IMR-90 (cell line): Measurements from ENCODE around the gene GARIN5A. TPM values are rescaled to one million over a fixed set of nuclear protein-coding genes. Genes with fewer than 3 reads are reported as not detected.
A peak's percentile ranks its signal among the peaks of the same experiment; 100 is the strongest.
"Not testable (repeated sequence)": the region's sequence is repeated elsewhere in the genome, so short reads cannot be mapped to it uniquely, and the experiment has no call there.

Source experiments
- ATAC-seq: fragments of 200-7000 bp; cut with Tn5 transposase; 2 replicates; pipeline ENCODE4 v1.9.1; 2020; ENCODE audit warnings: low read depth, mild to moderate bottlenecking, moderate library complexity
- BruUV-seq: library from RNA; stranded (reverse); fragments of 400-500 nt; replicated peaks from 2 replicates; lab custom pipeline; 2021; lab: Mats Ljungman, UMichigan
- CTCF ChIA-PET: fragments of 300-600 bp; formaldehyde crosslinking; extraction: SDS; loops from one replicate; lab custom pipeline; 2021; ENCODE audit warnings: antibody characterized with exemption; lab: Yijun Ruan, JAX
- POLR2A ChIA-PET: fragments of 300-600 bp; sonication (Branson Sonifier 250); formaldehyde crosslinking; loops from one replicate; lab custom pipeline; 2022; ENCODE audit warnings: antibody characterized with exemption; ENCODE audit not compliant: unreplicated experiment; lab: Charles Lee
- DNase-seq: peaks from one replicate; pipeline ENCODE4 v3.0.0; 2013
- H2AFZ ChIP-seq: replicated peaks from 2 replicates; pipeline ENCODE3; 2013; ENCODE audit warnings: low read length, mild to moderate bottlenecking; ENCODE audit not compliant: poor library complexity
- H2AK5ac ChIP-seq: 2 replicates; pipeline ENCODE4 v1.6.1; 2013; ENCODE audit warnings: low read depth, low read length, inconsistent platforms
- H2AK9ac ChIP-seq: replicated peaks from 2 replicates; pipeline ENCODE3; 2013; ENCODE audit warnings: mild to moderate bottlenecking, low read depth, low read length, moderate library complexity; ENCODE audit not compliant: poor library complexity
- H2BK120ac ChIP-seq: 2 replicates; pipeline ENCODE4 v1.6.1; 2013; ENCODE audit warnings: low read depth, low read length, inconsistent platforms
- H2BK15ac ChIP-seq: 3 replicates; pipeline ENCODE4 v1.6.1; 2013; ENCODE audit warnings: low read depth, low read length, inconsistent platforms
- H2BK20ac ChIP-seq: 2 replicates; pipeline ENCODE4 v1.6.1; 2013; ENCODE audit warnings: low read depth, mild to moderate bottlenecking, inconsistent platforms, low read length, moderate library complexity
- H2BK5ac ChIP-seq: 2 replicates; pipeline ENCODE4 v1.6.1; 2013; ENCODE audit warnings: mild to moderate bottlenecking, low read depth, low read length, inconsistent platforms; ENCODE audit not compliant: poor library complexity, severe bottlenecking
- H3K14ac ChIP-seq: replicated peaks from 2 replicates; pipeline ENCODE4 v1.6.1; 2013; ENCODE audit warnings: low read depth, low read length, inconsistent platforms
- H3K18ac ChIP-seq: 2 replicates; pipeline ENCODE4 v1.6.1; 2013; ENCODE audit warnings: low read depth, low read length, control low read depth
- H3K23ac ChIP-seq: 2 replicates; pipeline ENCODE4 v1.6.1; 2013; ENCODE audit warnings: low read depth, low read length, inconsistent platforms
- H3K27ac ChIP-seq: 2 replicates; pipeline ENCODE4 v1.5.1; 2013; ENCODE audit warnings: mild to moderate bottlenecking, control low read depth, low read length; ENCODE audit not compliant: insufficient read depth
- H3K27me3 ChIP-seq: 2 replicates; pipeline ENCODE4 v1.6.1; 2013; ENCODE audit warnings: low read length; ENCODE audit not compliant: control insufficient read depth, insufficient read depth
- H3K36me3 ChIP-seq: 2 replicates; pipeline ENCODE4 v1.6.1; 2013; ENCODE audit warnings: low read length, mixed read lengths; ENCODE audit not compliant: control insufficient read depth, insufficient read depth
- H3K4ac ChIP-seq: 2 replicates; pipeline ENCODE4 v1.6.1; 2013; ENCODE audit warnings: low read depth, low read length, inconsistent platforms
- H3K4me1 ChIP-seq: 2 replicates; pipeline ENCODE4 v1.6.1; 2013; ENCODE audit warnings: low read length, mixed read lengths; ENCODE audit not compliant: control insufficient read depth, insufficient read depth
- H3K4me2 ChIP-seq: 2 replicates; pipeline ENCODE4 v1.6.1; 2013; ENCODE audit warnings: low read depth, mild to moderate bottlenecking, control low read depth, low read length, moderate library complexity
- H3K4me3 ChIP-seq: 2 replicates; pipeline ENCODE4 v1.5.1; 2013; ENCODE audit warnings: low read depth, mild to moderate bottlenecking, control low read depth, low read length, moderate library complexity; ENCODE audit not compliant: insufficient read depth
- H3K56ac ChIP-seq: 2 replicates; pipeline ENCODE4 v1.6.1; 2013; ENCODE audit warnings: low read length, inconsistent platforms; ENCODE audit not compliant: insufficient read depth; ENCODE audit errors: extremely low read depth
- H3K79me1 ChIP-seq, 2 experiments: 2 replicates each; pipeline ENCODE4 v1.6.1; 2013; ENCODE audit warnings: low read length in 2 of 2, inconsistent platforms in 1 of 2, low read depth in 1 of 2
- H3K9ac ChIP-seq: 2 replicates; pipeline ENCODE4 v1.6.1; 2013; ENCODE audit warnings: low read depth, low read length, control low read depth
- H3K9me1 ChIP-seq: 2 replicates; pipeline ENCODE4 v1.6.1; 2013; ENCODE audit warnings: low read length, inconsistent platforms; ENCODE audit not compliant: insufficient read depth
- H3K9me3 ChIP-seq: 2 replicates; pipeline ENCODE4 v1.6.1; 2013; ENCODE audit warnings: low read length; ENCODE audit not compliant: control insufficient read depth, insufficient read depth
- H4K20me1 ChIP-seq: 2 replicates; pipeline ENCODE4 v1.6.1; 2013; ENCODE audit warnings: low read length, inconsistent platforms; ENCODE audit not compliant: insufficient read depth
- H4K5ac ChIP-seq: 2 replicates; pipeline ENCODE4 v1.6.1; 2013; ENCODE audit warnings: mild to moderate bottlenecking, low read depth, low read length, control low read depth
- H4K8ac ChIP-seq, 2 experiments: 2 replicates each; pipeline ENCODE4 v1.6.1; 2013; ENCODE audit warnings: low read depth in 2 of 2, low read length in 2 of 2, control low read depth in 1 of 2, inconsistent platforms in 1 of 2
- H4K91ac ChIP-seq: 2 replicates; pipeline ENCODE4 v1.6.1; 2013; ENCODE audit warnings: low read depth, low read length, inconsistent platforms; ENCODE audit not compliant: insufficient read depth
- FOS ChIP-seq: fragments of 150-350 bp; IDR thresholded peaks from 2 replicates; pipeline ENCODE4 v1.6.1; 2016; ENCODE audit warnings: low read depth, low read length
- MXI1 ChIP-seq: IDR thresholded peaks from 2 replicates; pipeline ENCODE4 v1.6.1; 2012; ENCODE audit warnings: low read depth, mild to moderate bottlenecking, low read length, moderate library complexity, borderline replicate concordance
- RAD21 ChIP-seq: IDR thresholded peaks from 2 replicates; pipeline ENCODE4 v1.6.1; 2012; ENCODE audit warnings: low read length, improper control_type of control experiment
- WGBS, 2 experiments: methylation state at CpG; one replicate each; pipeline versions ENCODE4 v1.1.5 to v1.1.7; 2013; ENCODE audit warnings: missing lambda C conversion rate in 2 of 2; ENCODE audit not compliant: insufficient read length in 1 of 2; ENCODE audit errors: extremely low coverage in 2 of 2; 5-methylcytosine and 5-hydroxymethylcytosine counted together
- dilution Hi-C: fragments of 300-500 bp; cut with HindIII; formaldehyde crosslinking; loops from one replicate; pipeline ENCODE4 v1.14.3; 2018; ENCODE audit warnings: low sequenced_read_pairs; ENCODE audit not compliant: unreplicated experiment
- in situ Hi-C: fragments of 300-500 bp; cut with MboI; formaldehyde crosslinking; loops from 3 replicates; pipeline ENCODE4 v1.14.3; 2019; ENCODE audit warnings: low sequenced_read_pairs, inconsistent platforms, mixed read lengths
- intact Hi-C: fragments of 100-400 bp; cut with micrococcal nuclease; formaldehyde crosslinking; loops from 2 replicates; pipeline ENCODE4 v1.10.0; 2022
- polyA plus RNA-seq, 3 experiments: library from polyadenylated mRNA; depleted of rRNA; stranded (reverse); fragments of >200 nt; gene quantifications; 2 replicates each; pipeline ENCODE4 v1.2.3, GENCODE V29; 2012; ENCODE audit warnings: low replicate concordance in 1 of 3
- total RNA-seq: library from RNA; depleted of rRNA; stranded (reverse); fragments of >200 nt; gene quantifications from 2 replicates; pipeline ENCODE4 v1.2.3, GENCODE V29; 2012

GARIN5A gene
- total and polyA plus RNA-seq, 2 of the 4 experiments (the other 2 are of a cell fraction): 0.53 TPM; not detected in 1

GRCh38 chr19:50444059-50444458, 32.6 kb downstream of the GARIN5A start:
- CTCF ChIA-PET: interaction anchor here (0.7 kb wide), 1 partner anchor 87 kb away, joined by 3 read pairs; no protein-coding TSS in a partner anchor
- Histone ChIP-seq H3K4ac (no peak overlapping the region), H3K9me1 (no peaks in the 10 kb centered on the region), H3K4me3 (no peak overlapping the region), H3K4me1 (no peaks in the 10 kb centered on the region), H2BK15ac (no peak overlapping the region), H3K79me1 (no peaks in the 10 kb centered on the region), H3K14ac (no peak overlapping the region), H3K27me3 (no peaks in the 10 kb centered on the region; the same call in 1 of the 2 replicates), H2BK5ac (peak overlapping the region; percentile 33), H3K23ac (no peak overlapping the region), H3K4me2 (no peak overlapping the region), H3K9ac (no peak overlapping the region), H2AK9ac (no peak overlapping the region), H4K5ac (no peak overlapping the region), H2AK5ac (no peak overlapping the region), H3K18ac (no peak overlapping the region), H2BK20ac (no peak overlapping the region), H3K36me3 (no peaks in the 10 kb centered on the region), H3K56ac (no peak overlapping the region), H4K8ac (no peak overlapping the region), H3K9me3 (no peaks in the 10 kb centered on the region), H3K27ac (no peak overlapping the region), H4K20me1 (no peaks in the 10 kb centered on the region), H2AFZ (no peak overlapping the region), H2BK120ac (no peak overlapping the region), H4K91ac (no peak overlapping the region)
- dilution Hi-C loops: no loop called here
- no TSS peak for BruUV-seq
- POLR2A ChIA-PET: no interaction called here
- DNase-seq (no peak), ATAC-seq (no peak)
- TF ChIP-seq RAD21: no peak
- TF ChIP-seq FOS: no peak
- TF ChIP-seq MXI1: no peak
- intact Hi-C loops: no loop called here
- in situ Hi-C loops: no loop called here
- no CpG with 5 or more reads among the region's 1 CpG for WGBS, 2 experiments

GRCh38 chr19:50439130-50439529, 37.5 kb downstream of the GARIN5A start:
- not testable (repeated sequence) for ATAC-seq

More at GRCh38 chr19:50439130-50439529, 37.5 kb downstream of the GARIN5A start:
- 33% methylated on average over 1 of the region's 2 CpGs; no CpG with 5 or more reads in 1 of the 2 experiments for WGBS, 2 experiments
- H3K9me1 ChIP-seq, H3K9ac ChIP-seq, H3K4me2 ChIP-seq, H3K36me3 ChIP-seq, H4K91ac ChIP-seq, H2AK9ac ChIP-seq, BruUV-seq, H3K79me1 ChIP-seq, H3K4ac ChIP-seq, H3K14ac ChIP-seq, H2AK5ac ChIP-seq, CTCF ChIA-PET, H3K23ac ChIP-seq, H4K20me1 ChIP-seq, H3K4me3 ChIP-seq, H3K4me1 ChIP-seq, H2BK15ac ChIP-seq, H4K8ac ChIP-seq, DNase-seq, H3K56ac ChIP-seq, H3K27ac ChIP-seq, dilution Hi-C loops, H3K9me3 ChIP-seq, intact Hi-C loops, H2BK5ac ChIP-seq, H2BK20ac ChIP-seq, H2BK120ac ChIP-seq, POLR2A ChIA-PET, H4K5ac ChIP-seq, in situ Hi-C loops, H2AFZ ChIP-seq, H3K18ac ChIP-seq, H3K27me3 ChIP-seq: not testable (repeated sequence)
